ENCODE measurements around the gene HGF. TPM values are rescaled to one million over a fixed set of nuclear protein-coding genes. Genes with fewer than 3 reads are reported as not detected.
A peak's percentile ranks its signal among the peaks of the same experiment; 100 is the strongest.

HGF gene
- total and polyA plus RNA-seq, 10 of the 15 experiments (the other 5 are each of a cell fraction or from before 2014, with no cell fraction given), result 0.10 to 1.7 (median 0.99) TPM

DNA sequence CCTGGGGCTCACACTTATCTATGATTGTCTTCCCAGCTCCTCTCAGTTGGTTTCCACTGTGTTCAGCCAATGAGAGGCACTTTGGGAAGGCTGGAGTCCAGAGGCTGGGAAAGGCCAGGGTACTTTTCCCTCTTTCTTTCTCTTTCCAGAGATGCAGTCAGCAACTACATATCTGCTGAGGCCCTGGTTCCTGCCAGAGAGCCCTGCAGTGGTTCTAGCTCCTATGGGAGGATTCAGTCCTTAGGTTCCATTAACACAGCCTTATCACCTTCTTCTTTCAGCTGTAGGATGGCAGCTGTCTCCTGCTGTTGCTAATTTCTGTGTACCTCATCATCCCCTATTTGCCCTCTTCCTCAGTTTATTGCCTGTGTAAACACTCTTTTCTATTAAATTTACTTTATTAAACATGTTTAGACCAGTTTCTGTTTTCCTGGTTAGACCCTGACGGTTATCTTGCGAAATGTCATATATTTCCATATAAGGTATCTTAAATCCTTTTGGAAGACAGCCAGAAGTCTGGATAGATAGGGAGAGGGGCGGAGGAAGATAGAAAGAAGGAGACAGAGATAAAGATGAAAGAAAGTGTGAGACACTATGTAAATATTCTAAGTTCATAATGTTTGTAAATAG is 100.3 kb downstream of the HGF start:
- H3K9ac ChIP-seq (ENCODE audit: control insufficient read depth, insufficient read depth, low read length), result no peak overlapping the region
- CTCF ChIA-PET, result interaction anchor here (0.8 to 1.2 kb wide), 2 partner anchors 35 to 936 kb away, joined by 3 to 5 read pairs; no protein-coding TSS in a partner anchor
- H3K4me3 ChIP-seq, result no peak overlapping the region
- H4K20me1 ChIP-seq (ENCODE audit: control insufficient read depth, insufficient read depth), result no peaks in the 10 kb centered on the region
- H3K27me3 ChIP-seq (replicated peaks in 1 of 2; ENCODE audit: control insufficient read depth in 2 of 2, insufficient read depth in 2 of 2, low read length in 1 of 2), result no peaks in the 10 kb centered on the region
- 10% methylated on average over 3 of the region's 3 CpGs for WGBS (ENCODE audit: insufficient coverage, insufficient replicate concordance, low lambda C conversion rate, missing lambda C conversion rate)
- RAD21 ChIA-PET (ENCODE audit: unreplicated experiment), result interaction anchor here (1.0 kb wide), 2 partner anchors 16 to 20 kb away, joined by 3 read pairs; no protein-coding TSS in a partner anchor
- no peaks in the 10 kb centered on the region for H3K4me1 ChIP-seq (ENCODE audit: control insufficient read depth, insufficient read depth, low read length)
- no peaks in the 10 kb centered on the region for H3K36me3 ChIP-seq (ENCODE audit: control insufficient read depth in 2 of 2, insufficient read depth in 2 of 2, low read length in 1 of 2)
- FAIRE-seq, result no peak
- no peak overlapping the region for H3K4me2 ChIP-seq (ENCODE audit: control insufficient read depth, insufficient read depth)
- no peaks in the 10 kb centered on the region for H3K79me2 ChIP-seq (ENCODE audit: control insufficient read depth, insufficient read depth, low read length)
- BruUV-seq (replicated peaks), result no TSS peak
- SMC1A ChIA-PET (ENCODE audit: uncharacterized antibody, unreplicated experiment), result interaction anchor here (0.5 to 2.1 kb wide), 4 partner anchors 11 to 213 kb away, joined by 3 to 7 read pairs (median 5); no protein-coding TSS in a partner anchor
- POLR2A ChIA-PET, result interaction anchor here (1.1 kb wide), 1 partner anchor 15 kb away, joined by 3 read pairs; no protein-coding TSS in a partner anchor
- H3K9me3 ChIP-seq (replicated peaks; ENCODE audit: control insufficient read depth, insufficient read depth, low read length), result no peaks in the 10 kb centered on the region; the same call in 2 of the 3 replicates
- no peak for TF ChIP-seq MEF2B (IDR thresholded peaks at IDR 0.05; ENCODE audit: partially characterized antibody, poor library complexity, severe bottlenecking)
- no peak overlapping the region; the same call in 1 of the 2 replicates for H2AFZ ChIP-seq (ENCODE audit: control insufficient read depth, low read depth, low read length)
- in situ Hi-C loops (cut with MboI), result no loop called here
- no peak overlapping the region for H3K27ac ChIP-seq (ENCODE audit: control insufficient read depth, insufficient read depth)
- DNase-seq (ENCODE audit: low read depth, low spot score), result no peak
- intact Hi-C loops (cut with micrococcal nuclease; ENCODE audit: unreplicated experiment), result no loop called here
- ATAC-seq, result no peak

DNA sequence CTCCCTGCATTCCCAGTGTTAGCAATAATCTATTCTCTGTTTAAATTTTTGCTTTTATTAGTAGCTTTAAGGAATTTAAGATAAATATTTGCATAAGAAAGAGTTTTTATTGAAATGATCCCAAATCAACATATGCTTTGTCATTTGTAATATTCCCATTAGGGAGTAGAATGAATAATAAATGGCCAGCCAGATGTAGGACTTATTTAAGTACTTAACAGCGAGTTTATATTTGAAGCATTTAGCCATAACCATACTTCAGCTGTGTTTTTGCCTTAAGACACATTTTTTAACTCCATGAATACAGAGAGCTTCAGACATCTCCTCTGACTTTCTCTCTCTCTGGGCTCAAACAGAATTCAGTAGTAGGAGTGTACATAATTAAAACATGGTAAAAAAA is 103.6 kb downstream of the HGF start:
- Histone ChIP-seq H3K79me2 (ENCODE audit: control insufficient read depth, insufficient read depth, low read length) (no peaks in the 10 kb centered on the region), H2AFZ (ENCODE audit: control insufficient read depth, low read depth, low read length) (no peak overlapping the region), H3K36me3 (ENCODE audit: control insufficient read depth in 2 of 2, insufficient read depth in 2 of 2, low read length in 1 of 2) (no peaks in the 10 kb centered on the region), H3K27ac (ENCODE audit: control insufficient read depth, insufficient read depth) (no peak overlapping the region), H3K4me1 (ENCODE audit: control insufficient read depth, insufficient read depth, low read length) (no peaks in the 10 kb centered on the region), H3K9ac (ENCODE audit: control insufficient read depth, insufficient read depth, low read length) (no peak overlapping the region), H4K20me1 (ENCODE audit: control insufficient read depth, insufficient read depth) (no peaks in the 10 kb centered on the region), H3K9me3 (replicated peaks; ENCODE audit: control insufficient read depth, insufficient read depth, low read length) (no peaks in the 10 kb centered on the region), H3K4me3 (no peak overlapping the region), H3K27me3 (replicated peaks in 1 of 2; ENCODE audit: control insufficient read depth in 2 of 2, insufficient read depth in 2 of 2, low read length in 1 of 2) (no peaks in the 10 kb centered on the region), H3K4me2 (ENCODE audit: control insufficient read depth, insufficient read depth) (no peak overlapping the region)
- ATAC-seq (no peak), FAIRE-seq (peak; percentile 27), DNase-seq (ENCODE audit: low read depth, low spot score) (no peak)
- ChIA-PET CTCF (interaction anchor here (1.2 to 3.0 kb wide), 4 partner anchors 9 to 167 kb away, joined by 3 to 12 read pairs (median 4); no protein-coding TSS in a partner anchor), SMC1A (ENCODE audit: uncharacterized antibody, unreplicated experiment) (interaction anchor here (0.7 to 1.5 kb wide), 4 partner anchors 10 to 165 kb away, joined by 3 to 8 read pairs (median 4); no protein-coding TSS in a partner anchor), RAD21 (ENCODE audit: unreplicated experiment) (interaction anchor here (1.2 to 1.5 kb wide), 2 partner anchors 11 to 165 kb away, joined by 3 to 7 read pairs; no protein-coding TSS in a partner anchor), POLR2A (no interaction called here)
- WGBS (ENCODE audit: insufficient coverage, insufficient replicate concordance, low lambda C conversion rate, missing lambda C conversion rate), result 0% methylated on average over 1 of the region's 1 CpG
- TF ChIP-seq KDM1A (IDR thresholded peaks at IDR 0.05; ENCODE audit: borderline replicate concordance), result no peak
- no peak for TF ChIP-seq IKZF1 (conservative IDR thresholded peaks at IDR 0.05)
- no peak for TF ChIP-seq RELA (IDR thresholded peaks at IDR 0.05; ENCODE audit: borderline replicate concordance, partially characterized antibody)
- TF ChIP-seq KAT2A (conservative IDR thresholded peaks at IDR 0.05; ENCODE audit: control insufficient read depth, low read depth, low read length), result no peak
- no peak for TF ChIP-seq JUND (IDR thresholded peaks at IDR 0.05; ENCODE audit: low read depth, low read length)
- BruUV-seq (replicated peaks), result no TSS peak
- in situ Hi-C loops (cut with MboI), result no loop called here
- intact Hi-C loops (cut with micrococcal nuclease; ENCODE audit: unreplicated experiment), result no loop called here

All from GM12878 (cell line).